ENCODE results near the gene KCNIP3.

Gene KCNIP3

GRCh38 chr2:95275151-95275515 is 22.0 kb upstream of the KCNIP3 start:
- no peak for DNase-seq (ENCODE audit: low read depth in 2 of 2)
- H3K4me3 ChIP-seq (replicated peaks in 1 of 2; ENCODE audit: low read depth in 2 of 2, low read length in 2 of 2) = no peak overlapping the region
- TF ChIP-seq, protein P1, sequence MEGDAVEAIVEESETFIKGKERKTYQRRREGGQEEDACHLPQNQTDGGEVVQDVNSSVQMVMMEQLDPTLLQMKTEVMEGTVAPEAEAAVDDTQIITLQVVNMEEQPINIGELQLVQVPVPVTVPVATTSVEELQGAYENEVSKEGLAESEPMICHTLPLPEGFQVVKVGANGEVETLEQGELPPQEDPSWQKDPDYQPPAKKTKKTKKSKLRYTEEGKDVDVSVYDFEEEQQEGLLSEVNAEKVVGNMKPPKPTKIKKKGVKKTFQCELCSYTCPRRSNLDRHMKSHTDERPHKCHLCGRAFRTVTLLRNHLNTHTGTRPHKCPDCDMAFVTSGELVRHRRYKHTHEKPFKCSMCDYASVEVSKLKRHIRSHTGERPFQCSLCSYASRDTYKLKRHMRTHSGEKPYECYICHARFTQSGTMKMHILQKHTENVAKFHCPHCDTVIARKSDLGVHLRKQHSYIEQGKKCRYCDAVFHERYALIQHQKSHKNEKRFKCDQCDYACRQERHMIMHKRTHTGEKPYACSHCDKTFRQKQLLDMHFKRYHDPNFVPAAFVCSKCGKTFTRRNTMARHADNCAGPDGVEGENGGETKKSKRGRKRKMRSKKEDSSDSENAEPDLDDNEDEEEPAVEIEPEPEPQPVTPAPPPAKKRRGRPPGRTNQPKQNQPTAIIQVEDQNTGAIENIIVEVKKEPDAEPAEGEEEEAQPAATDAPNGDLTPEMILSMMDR (IDR thresholded peaks at IDR 0.05; ENCODE audit: low read depth, low read length) = no peak

DNA sequence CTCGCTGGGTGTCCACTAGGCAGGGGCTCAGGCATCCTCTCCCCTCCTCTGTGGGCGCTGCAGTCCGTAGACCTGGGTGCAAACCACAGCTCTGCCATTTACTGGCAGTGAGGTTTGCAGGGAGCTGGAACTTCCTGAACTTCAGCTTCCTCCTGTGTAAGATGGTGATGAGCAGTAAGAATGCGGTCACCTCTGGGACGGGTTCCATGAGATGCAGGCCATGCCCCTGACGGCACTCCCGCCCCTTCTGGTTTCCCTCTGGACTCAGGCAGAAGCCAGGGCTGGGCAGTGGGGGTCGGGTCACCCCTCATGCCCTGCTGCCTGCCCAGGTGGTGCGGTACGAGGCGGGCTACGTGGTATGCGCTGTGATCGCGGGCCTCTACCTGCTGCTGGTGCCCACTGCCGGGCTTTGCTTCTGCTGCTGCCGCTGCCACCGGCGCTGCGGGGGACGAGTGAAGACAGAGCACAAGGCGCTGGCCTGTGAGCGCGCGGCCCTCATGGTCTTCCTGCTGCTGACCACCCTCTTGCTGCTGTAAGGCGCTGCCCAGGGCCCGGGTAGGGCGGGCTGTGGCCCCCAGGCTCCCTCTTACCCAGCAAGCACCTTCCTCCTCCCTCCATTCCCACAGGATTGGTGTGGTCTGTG is 21.4 kb upstream of the KCNIP3 start:
- H3K4me3 ChIP-seq (replicated peaks in 1 of 2; ENCODE audit: low read depth in 2 of 2, low read length in 2 of 2) = no peak overlapping the region
- DNase-seq (ENCODE audit: low read depth in 2 of 2) = peak; percentile 2 to 8
- TF ChIP-seq, protein P1 (IDR thresholded peaks at IDR 0.05; ENCODE audit: low read depth, low read length) = no peak

- no peak overlapping the region for H3K4me3 ChIP-seq (replicated peaks in 1 of 2; ENCODE audit: low read depth in 2 of 2, low read length in 2 of 2)
- DNase-seq (ENCODE audit: low read depth in 2 of 2) = no peak
- TF ChIP-seq, protein P1 (IDR thresholded peaks at IDR 0.05; ENCODE audit: low read depth, low read length) = no peak
Measured at GRCh38 chr2:95276244-95276887, 20.8 kb upstream of the KCNIP3 start.

DNA sequence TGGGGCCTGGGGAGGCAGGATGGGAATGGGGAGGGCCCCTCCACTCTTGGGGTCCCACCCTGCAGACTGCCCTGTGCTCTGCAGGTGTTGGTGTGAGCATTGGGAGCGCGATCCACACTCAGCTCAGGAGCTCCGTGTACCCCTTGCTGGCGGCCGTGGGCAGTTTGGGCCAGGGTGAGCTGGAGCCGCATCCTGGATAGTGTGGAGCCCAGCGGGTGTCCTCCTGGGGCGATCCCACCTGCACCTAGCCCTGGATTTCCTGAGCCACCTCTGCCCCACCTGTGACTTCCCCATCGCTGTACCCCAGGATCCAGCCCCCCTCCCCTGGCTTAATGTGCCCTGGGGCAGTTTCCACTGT is 20.3 kb upstream of the KCNIP3 start:
- H3K4me3 ChIP-seq (replicated peaks in 1 of 2; ENCODE audit: low read depth in 2 of 2, low read length in 2 of 2) = no peak overlapping the region
- DNase-seq (ENCODE audit: low read depth in 2 of 2) = no peak
- TF ChIP-seq, protein P1 (IDR thresholded peaks at IDR 0.05; ENCODE audit: low read depth, low read length) = no peak

DNA sequence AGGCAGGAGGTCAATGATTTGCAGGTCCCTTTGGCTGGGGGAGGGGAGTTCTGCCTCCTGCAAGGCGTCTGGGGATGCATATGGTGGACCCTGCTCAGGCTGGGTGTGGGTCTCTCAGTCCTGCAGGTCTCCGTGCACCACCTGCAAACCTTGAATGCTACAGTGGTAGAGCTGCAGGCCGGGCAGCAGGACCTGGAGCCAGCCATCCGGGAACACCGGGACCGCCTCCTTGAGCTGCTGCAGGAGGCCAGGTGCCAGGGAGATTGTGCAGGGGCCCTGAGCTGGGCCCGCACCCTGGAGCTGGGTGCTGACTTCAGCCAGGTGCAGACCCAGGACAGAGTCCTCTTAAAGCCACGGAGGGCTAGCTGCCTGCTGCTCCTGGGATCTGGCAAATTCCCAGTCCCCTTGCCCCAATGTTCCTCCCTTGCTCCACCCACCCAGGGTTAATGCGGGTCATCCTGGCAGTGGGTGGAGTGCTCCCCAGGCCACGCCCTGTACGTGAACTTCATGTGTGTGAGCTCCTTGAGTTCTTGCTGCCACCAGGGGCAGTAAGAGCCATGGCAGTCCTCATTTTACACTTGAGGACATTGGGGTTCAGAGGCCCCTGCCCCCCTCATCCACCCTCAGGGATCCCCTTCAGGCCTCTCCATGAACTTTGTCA is 19.8 kb upstream of the KCNIP3 start:
- no peak overlapping the region for H3K4me3 ChIP-seq (replicated peaks in 1 of 2; ENCODE audit: low read depth in 2 of 2, low read length in 2 of 2)
- TF ChIP-seq, protein P1 (IDR thresholded peaks at IDR 0.05; ENCODE audit: low read depth, low read length) = peak; percentile 2
- peak in 1 of 2 donors; percentile 3 for DNase-seq (ENCODE audit: low read depth in 2 of 2)

GRCh38 chr2:95278051-95278471 is 19.1 kb upstream of the KCNIP3 start:
- no peak overlapping the region for H3K4me3 ChIP-seq (replicated peaks in 1 of 2; ENCODE audit: low read depth in 2 of 2, low read length in 2 of 2)
- DNase-seq (ENCODE audit: low read depth in 2 of 2) = peak; percentile 65 to 71
- TF ChIP-seq, protein P1 (IDR thresholded peaks at IDR 0.05; ENCODE audit: low read depth, low read length) = no peak

Measured in cardiac fibroblast (primary cell).